H9 (cell line): ENCODE results near the gene ZNF12. TPM values are rescaled to one million over a fixed set of nuclear protein-coding genes. Genes with fewer than 3 reads are reported as not detected.

Source experiments
- DNase-seq: peaks from one replicate; pipeline ENCODE4 v3.0.0-alpha.2; 2017
- H2AFZ ChIP-seq: one replicate; pipeline ENCODE4 v1.6.1; 2013; ENCODE audit warnings: mild to moderate bottlenecking, low read length, control low read depth, moderate library complexity
- H2AK5ac ChIP-seq: 2 replicates; pipeline ENCODE4 v1.6.1; 2013; ENCODE audit warnings: low read length, control low read depth, mixed read lengths; ENCODE audit not compliant: insufficient read length
- H2BK120ac ChIP-seq: one replicate; pipeline ENCODE4 v1.6.1; 2013; ENCODE audit warnings: low read depth, mild to moderate bottlenecking, low read length, control low read depth, inconsistent platforms; ENCODE audit not compliant: poor library complexity, severe bottlenecking
- H2BK12ac ChIP-seq: 2 replicates; pipeline ENCODE4 v1.6.1; 2013; ENCODE audit warnings: low read length, control low read depth, mixed read lengths, low read depth; ENCODE audit not compliant: insufficient read length
- H2BK15ac ChIP-seq: 2 replicates; pipeline ENCODE4 v1.6.1; 2013; ENCODE audit warnings: low read depth, low read length, control low read depth
- H2BK20ac ChIP-seq: one replicate; pipeline ENCODE4 v1.6.1; 2013; ENCODE audit warnings: low read depth, mild to moderate bottlenecking, low read length, control low read depth, inconsistent platforms; ENCODE audit not compliant: poor library complexity, severe bottlenecking
- H2BK5ac ChIP-seq: 2 replicates; pipeline ENCODE4 v1.6.1; 2013; ENCODE audit warnings: low read length, control low read depth, mixed read lengths; ENCODE audit not compliant: insufficient read length
- H3K14ac ChIP-seq: 2 replicates; pipeline ENCODE4 v1.6.1; 2013; ENCODE audit warnings: low read length, control low read depth; ENCODE audit not compliant: insufficient read depth
- H3K18ac ChIP-seq: 2 replicates; pipeline ENCODE4 v1.6.1; 2013; ENCODE audit warnings: low read depth, mild to moderate bottlenecking, mixed read lengths, low read length, control low read depth; ENCODE audit not compliant: insufficient read length
- H3K23ac ChIP-seq: 2 replicates; pipeline ENCODE4 v1.6.1; 2013; ENCODE audit warnings: low read length, control low read depth, mixed read lengths, low read depth; ENCODE audit not compliant: insufficient read length
- H3K23me2 ChIP-seq: 2 replicates; pipeline ENCODE4 v1.6.1; 2013; ENCODE audit warnings: low read depth, mild to moderate bottlenecking, mixed read lengths, low read length, control low read depth; ENCODE audit not compliant: insufficient read length, poor library complexity, severe bottlenecking
- H3K27ac ChIP-seq: 2 replicates; pipeline ENCODE4 v1.5.1; 2013; ENCODE audit warnings: low read length, control low read depth, mixed read lengths, low read depth; ENCODE audit not compliant: insufficient read length
- H3K27me3 ChIP-seq: 2 replicates; pipeline ENCODE4 v1.6.1; 2013; ENCODE audit warnings: low read length, control low read depth, inconsistent platforms; ENCODE audit not compliant: insufficient read depth
- H3K4ac ChIP-seq: 2 replicates; pipeline ENCODE4 v1.6.1; 2013; ENCODE audit warnings: low read depth, mild to moderate bottlenecking, control low read depth, inconsistent platforms, low read length, moderate library complexity
- H3K4me1 ChIP-seq: 2 replicates; pipeline ENCODE4 v1.6.1; 2013; ENCODE audit warnings: low read length, control low read depth, inconsistent platforms; ENCODE audit not compliant: insufficient read depth
- H3K4me2 ChIP-seq: 2 replicates; pipeline ENCODE4 v1.6.1; 2013; ENCODE audit warnings: low read length, control low read depth, mixed read lengths; ENCODE audit not compliant: insufficient read length, insufficient read depth
- H3K56ac ChIP-seq: 2 replicates; pipeline ENCODE4 v1.6.1; 2013; ENCODE audit warnings: low read depth, mild to moderate bottlenecking, mixed read lengths, low read length, control low read depth; ENCODE audit not compliant: insufficient read length
- H3K79me1 ChIP-seq: 2 replicates; pipeline ENCODE4 v1.6.1; 2013; ENCODE audit warnings: low read depth, mild to moderate bottlenecking, moderate library complexity, low read length, control low read depth, inconsistent platforms; ENCODE audit not compliant: insufficient read depth, poor library complexity, severe bottlenecking
- H3K79me2 ChIP-seq: 2 replicates; pipeline ENCODE4 v1.6.1; 2013; ENCODE audit warnings: low read length, control low read depth, inconsistent platforms; ENCODE audit not compliant: insufficient read depth
- H3K9ac ChIP-seq: 2 replicates; pipeline ENCODE4 v1.6.1; 2013; ENCODE audit warnings: low read length, control low read depth, mixed read lengths; ENCODE audit not compliant: insufficient read length; ENCODE audit errors: extremely low read depth
- H3K9me3 ChIP-seq: one replicate; pipeline ENCODE4 v1.6.1; 2013; ENCODE audit warnings: low read depth, low read length, inconsistent platforms; ENCODE audit not compliant: control insufficient read depth
- H3T11ph ChIP-seq: one replicate; pipeline ENCODE4 v1.6.1; 2013; ENCODE audit warnings: mild to moderate bottlenecking, low read length, control low read depth, inconsistent platforms
- H4K20me1 ChIP-seq: one replicate; pipeline ENCODE4 v1.6.1; 2013; ENCODE audit not compliant: control insufficient read depth, insufficient read length, insufficient read depth
- H4K5ac ChIP-seq: 2 replicates; pipeline ENCODE4 v1.6.1; 2013; ENCODE audit warnings: low read depth, mild to moderate bottlenecking, mixed read lengths, low read length, control low read depth; ENCODE audit not compliant: insufficient read length
- H4K8ac ChIP-seq: replicated peaks from 2 replicates; pipeline ENCODE4 v1.6.1; 2013; ENCODE audit warnings: low read length, control low read depth, mixed read lengths, low read depth; ENCODE audit not compliant: insufficient read length
- H4K91ac ChIP-seq: 2 replicates; pipeline ENCODE4 v1.6.1; 2013; ENCODE audit warnings: low read depth, mild to moderate bottlenecking, moderate library complexity, mixed read lengths, low read length, control low read depth; ENCODE audit not compliant: insufficient read length
- H3K27ac Mint-ChIP-seq, 3 experiments: 2 replicates in 2 of 3; 3 replicates in 1 of 3; pipeline ENCODE4 v1.8.0; 2020 to 2021; ENCODE audit warnings: mixed read lengths in 3 of 3, mild to moderate bottlenecking in 1 of 3, moderate library complexity in 1 of 3
- H3K27me3 Mint-ChIP-seq: 2 replicates; pipeline ENCODE4 v1.8.0; 2021; ENCODE audit warnings: low read depth, mild to moderate bottlenecking, moderate library complexity, mixed read lengths
- H3K36me3 Mint-ChIP-seq, 3 experiments: 2 replicates in 2 of 3; 3 replicates in 1 of 3; pipeline ENCODE4 v1.8.0; 2020 to 2021; ENCODE audit warnings: low read depth in 3 of 3, mixed read lengths in 3 of 3; ENCODE audit not compliant: insufficient read depth in 1 of 3
- H3K4me1 Mint-ChIP-seq, 2 experiments: 2 replicates each; pipeline ENCODE4 v1.8.0; 2020; ENCODE audit warnings: mixed read lengths in 2 of 2
- H3K4me3 Mint-ChIP-seq, 2 experiments: 2 replicates in 1 of 2; 3 replicates in 1 of 2; pipeline ENCODE4 v1.8.0; 2020 to 2021; ENCODE audit warnings: mild to moderate bottlenecking in 2 of 2, mixed read lengths in 2 of 2, moderate library complexity in 1 of 2
- H3K9me3 Mint-ChIP-seq, 2 experiments: 2 replicates in 1 of 2; 3 replicates in 1 of 2; pipeline ENCODE4 v1.8.0; 2020; ENCODE audit warnings: mild to moderate bottlenecking in 2 of 2, mixed read lengths in 2 of 2, moderate library complexity in 1 of 2
- WGBS: extraction: QIAGEN DNeasy Blood & Tissue Kit; methylation state at CpG from one replicate; pipeline ENCODE4 v1.1.7; 2013; ENCODE audit warnings: missing lambda C conversion rate, low lambda C conversion rate, mixed read lengths; ENCODE audit not compliant: insufficient read length; ENCODE audit errors: extremely low coverage; 5-methylcytosine and 5-hydroxymethylcytosine counted together
- total RNA-seq: library from RNA; stranded (reverse); gene quantifications from 2 replicates; pipeline ENCODE4 v1.2.1, GENCODE V29; 2021
- TF ChIP-seq, protein P1 (sequence below): fragments of 200-600 bp; sonication (generic); conservative IDR thresholded peaks from 3 replicates; pipeline ENCODE4 v1.8.0; 2021; ENCODE audit warnings: antibody characterized with exemption, mild to moderate bottlenecking

ZNF12 gene
- total RNA-seq, 1 experiment from 2014 or later = 19.1 TPM

DNA sequence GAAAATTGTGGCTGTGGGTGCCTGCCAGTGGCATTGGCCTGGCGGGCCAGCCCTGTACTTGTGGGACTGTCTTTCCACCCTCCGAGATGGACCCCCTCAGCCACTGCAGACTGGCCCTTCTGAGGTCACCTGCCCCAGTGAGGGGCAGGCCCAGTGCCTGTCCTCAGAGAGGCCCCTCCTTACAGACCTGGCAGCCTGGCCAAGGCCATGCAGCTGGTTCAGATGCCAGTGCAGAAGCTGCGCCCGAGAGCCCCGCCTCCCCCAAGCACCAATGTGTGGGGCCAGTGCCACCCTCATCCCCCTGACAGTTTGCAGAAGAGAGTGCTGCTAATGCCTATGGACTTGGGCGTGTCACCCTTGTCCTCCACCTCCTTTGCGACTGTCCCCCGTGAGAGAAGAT, 59.7 kb downstream of the ZNF12 start:
- Histone ChIP-seq H4K91ac (no peak overlapping the region), H3K14ac (no peak overlapping the region), H3K27me3 (no peaks in the 10 kb centered on the region), H3K18ac (no peak overlapping the region), H3K23ac (no peak overlapping the region), H4K8ac (no peak overlapping the region), H2AK5ac (no peak overlapping the region), H2BK20ac (no peak overlapping the region), H2BK5ac (no peak overlapping the region), H2AFZ (no peak overlapping the region), H4K20me1 (no peaks in the 10 kb centered on the region), H3T11ph (no peak overlapping the region), H3K9ac (no peak overlapping the region), H3K79me1 (no peaks in the 10 kb centered on the region), H2BK12ac (no peak overlapping the region), H3K4me1 (no peaks in the 10 kb centered on the region), H2BK120ac (no peak overlapping the region), H4K5ac (no peak overlapping the region), H3K27ac (no peak overlapping the region), H2BK15ac (no peak overlapping the region), H3K4me2 (no peak overlapping the region), H3K9me3 (no peaks in the 10 kb centered on the region), H3K4ac (no peak overlapping the region), H3K23me2 (no peaks in the 10 kb centered on the region), H3K79me2 (no peaks in the 10 kb centered on the region), H3K56ac (no peak overlapping the region)
- WGBS = no CpG with 5 or more reads among the region's 8 CpGs
- TF ChIP-seq, protein P1, sequence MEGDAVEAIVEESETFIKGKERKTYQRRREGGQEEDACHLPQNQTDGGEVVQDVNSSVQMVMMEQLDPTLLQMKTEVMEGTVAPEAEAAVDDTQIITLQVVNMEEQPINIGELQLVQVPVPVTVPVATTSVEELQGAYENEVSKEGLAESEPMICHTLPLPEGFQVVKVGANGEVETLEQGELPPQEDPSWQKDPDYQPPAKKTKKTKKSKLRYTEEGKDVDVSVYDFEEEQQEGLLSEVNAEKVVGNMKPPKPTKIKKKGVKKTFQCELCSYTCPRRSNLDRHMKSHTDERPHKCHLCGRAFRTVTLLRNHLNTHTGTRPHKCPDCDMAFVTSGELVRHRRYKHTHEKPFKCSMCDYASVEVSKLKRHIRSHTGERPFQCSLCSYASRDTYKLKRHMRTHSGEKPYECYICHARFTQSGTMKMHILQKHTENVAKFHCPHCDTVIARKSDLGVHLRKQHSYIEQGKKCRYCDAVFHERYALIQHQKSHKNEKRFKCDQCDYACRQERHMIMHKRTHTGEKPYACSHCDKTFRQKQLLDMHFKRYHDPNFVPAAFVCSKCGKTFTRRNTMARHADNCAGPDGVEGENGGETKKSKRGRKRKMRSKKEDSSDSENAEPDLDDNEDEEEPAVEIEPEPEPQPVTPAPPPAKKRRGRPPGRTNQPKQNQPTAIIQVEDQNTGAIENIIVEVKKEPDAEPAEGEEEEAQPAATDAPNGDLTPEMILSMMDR = no peak
- Mint-ChIP-seq H3K4me3 (no peak overlapping the region), H3K4me1 (no peaks in the 10 kb centered on the region), H3K27me3 (no peaks in the 10 kb centered on the region), H3K9me3 (peaks cover 0 to 4% of the 10 kb centered on the region in 2 experiments; a peak in 1 of 5 replicates), H3K36me3 (peaks cover 8 to 37% (median 23%) of the 10 kb centered on the region in 3 experiments), H3K27ac (peak overlapping the region in 2 of 3 experiments; percentile 34 to 80; a peak in 2 of 7 replicates)
- DNase-seq = no peak
